ENCODE data around the gene GSTP1.

Gene GSTP1

DNA sequence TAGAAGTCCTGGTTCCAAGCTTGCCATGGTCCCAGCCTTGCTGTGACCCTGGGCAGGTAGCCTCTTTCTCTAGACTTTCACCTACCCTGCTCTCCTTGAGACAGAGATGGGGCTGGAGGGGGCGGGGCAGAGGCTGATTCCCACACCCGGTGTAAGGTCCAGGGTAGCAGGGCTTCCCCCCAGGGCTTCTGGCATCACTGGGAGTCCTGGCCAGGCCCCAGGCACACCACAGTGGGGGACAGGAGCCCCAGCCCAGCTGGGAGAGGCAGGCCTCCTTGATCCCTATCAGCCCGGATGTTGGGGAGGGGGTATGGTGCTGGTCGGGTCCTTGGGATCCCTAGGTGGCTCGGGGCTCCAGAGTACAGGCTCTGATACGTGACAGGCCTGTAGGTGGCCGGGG, 47.8 kb downstream of the GSTP1 start:
- DNase-seq (ENCODE audit: low read depth), result no peak

DNA sequence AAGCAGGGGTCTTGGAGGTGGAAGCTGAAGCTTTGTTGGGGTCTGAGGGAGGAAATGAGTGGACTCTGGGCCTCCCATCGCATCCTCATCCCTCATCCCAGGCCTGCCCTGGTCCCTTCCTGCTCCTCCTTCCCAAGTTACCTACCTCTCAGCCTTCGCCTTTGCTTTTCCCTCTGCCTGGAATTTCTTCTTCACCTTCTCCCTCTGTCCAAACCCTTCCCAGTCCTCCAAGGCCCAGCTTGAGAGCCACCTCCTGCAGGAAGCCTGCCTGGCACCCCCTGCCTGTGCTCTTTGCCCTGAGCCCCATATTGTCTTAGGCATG, 48.2 kb downstream of the GSTP1 start:
- DNase-seq (ENCODE audit: low read depth), result no peak

DNA sequence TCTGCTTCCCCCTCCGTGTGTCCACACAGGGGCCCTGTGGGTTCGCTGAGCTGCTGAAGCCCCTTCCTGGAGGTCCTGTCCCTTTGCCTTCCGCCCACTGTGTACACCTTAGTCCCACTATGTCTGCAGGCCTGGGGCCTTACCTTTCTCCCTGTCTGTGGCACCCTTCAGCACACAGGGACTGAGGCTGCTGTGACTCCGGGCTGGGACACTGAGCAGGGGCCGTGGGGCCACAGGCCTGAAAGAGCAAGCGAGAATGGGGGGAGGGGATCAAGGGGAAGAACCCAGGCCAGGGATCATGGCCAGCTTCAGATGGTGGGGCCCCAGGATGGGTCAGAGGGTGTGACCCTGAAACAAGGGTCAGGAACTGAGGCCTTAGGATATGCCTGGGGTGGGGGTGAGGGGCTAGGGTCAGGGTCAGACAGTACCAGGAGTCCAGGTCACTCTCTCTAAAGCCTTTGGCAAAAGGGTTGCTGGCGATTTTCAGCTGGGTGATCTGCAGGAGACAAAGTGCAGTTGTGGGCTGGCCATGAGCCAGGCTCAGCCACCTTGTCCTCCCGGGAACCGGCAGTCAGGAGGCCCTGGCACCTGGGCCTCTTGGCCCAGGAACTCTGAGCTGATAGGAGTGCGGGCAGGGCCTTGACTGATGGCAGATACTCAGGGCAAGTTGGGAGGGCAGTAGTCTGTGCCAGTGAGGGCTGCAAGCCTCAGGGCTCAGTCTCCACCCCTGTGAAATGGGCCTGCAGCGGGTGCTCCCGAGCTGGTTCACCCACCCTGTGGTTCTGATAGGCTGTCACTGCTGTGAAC, 48.8 kb downstream of the GSTP1 start:
- DNase-seq (ENCODE audit: low read depth), result no peak

DNA sequence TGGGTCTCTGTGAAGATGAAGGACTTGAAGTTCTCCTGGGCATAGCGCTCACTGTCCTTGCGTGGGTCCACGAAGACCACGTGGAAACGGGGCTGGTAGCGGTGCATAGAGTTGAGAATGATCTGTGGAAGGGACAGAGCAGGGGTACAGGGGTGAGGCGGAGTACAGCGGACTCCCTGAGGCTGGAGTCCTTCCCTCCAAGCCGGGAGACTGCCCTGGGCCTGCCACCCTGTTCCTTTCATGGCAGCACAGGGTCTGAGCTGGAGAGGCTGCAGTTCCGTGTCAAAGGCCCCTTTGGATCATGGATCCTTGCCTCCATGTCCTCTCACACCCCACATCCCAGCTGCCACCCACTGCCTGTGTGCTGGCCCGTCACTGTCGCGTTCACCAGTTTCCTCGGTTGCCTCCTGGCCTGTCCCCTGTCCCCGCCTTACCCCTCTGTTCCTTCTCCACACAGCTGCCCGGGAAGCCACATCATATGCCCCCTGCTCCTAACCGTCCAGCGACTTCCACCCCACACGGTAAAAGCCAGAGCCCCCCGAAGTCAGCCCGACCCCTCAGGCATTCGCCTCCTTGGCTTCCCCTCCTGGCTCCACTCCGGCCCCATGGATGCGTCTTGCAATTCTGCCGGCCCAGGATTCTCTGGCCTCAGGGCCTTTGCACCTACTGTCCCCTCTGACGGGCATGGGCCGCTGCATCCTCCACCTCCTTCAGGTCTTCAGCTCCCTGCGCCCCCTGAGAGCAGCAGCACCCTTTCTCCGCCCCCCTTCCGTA, 49.6 kb downstream of the GSTP1 start:
- no peak for DNase-seq (ENCODE audit: low read depth)

DNA sequence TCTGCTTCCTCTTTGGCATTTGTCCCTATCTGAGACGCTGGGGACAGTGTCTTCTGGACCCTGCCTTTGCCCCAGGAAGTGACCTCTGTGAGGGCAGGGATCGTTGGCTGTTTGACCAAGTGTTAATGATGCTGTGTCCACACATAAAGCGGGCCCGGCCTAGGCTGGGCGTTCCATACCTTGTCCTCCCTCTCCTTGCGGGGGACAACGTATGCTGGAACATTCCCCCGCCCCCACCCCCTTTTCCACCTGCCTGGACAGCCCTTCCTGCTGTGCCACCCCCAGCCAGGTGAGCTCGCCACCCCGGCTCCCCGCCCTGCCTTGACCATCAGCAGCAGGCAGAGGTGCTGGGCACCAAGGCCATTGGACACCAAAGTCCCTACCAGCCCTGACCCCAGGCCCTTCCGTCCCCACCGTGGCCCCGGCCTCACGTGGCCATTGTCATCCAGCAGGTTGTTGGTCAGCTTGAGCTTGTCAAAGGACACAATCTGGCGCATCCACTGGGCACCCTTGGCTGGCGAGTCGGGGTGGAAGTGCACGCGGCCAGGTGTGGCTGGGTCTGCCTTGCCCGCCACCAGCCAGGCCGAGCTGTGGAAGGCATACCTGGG, 50.2 kb downstream of the GSTP1 start:
- no peak for DNase-seq (ENCODE audit: low read depth)

DNA sequence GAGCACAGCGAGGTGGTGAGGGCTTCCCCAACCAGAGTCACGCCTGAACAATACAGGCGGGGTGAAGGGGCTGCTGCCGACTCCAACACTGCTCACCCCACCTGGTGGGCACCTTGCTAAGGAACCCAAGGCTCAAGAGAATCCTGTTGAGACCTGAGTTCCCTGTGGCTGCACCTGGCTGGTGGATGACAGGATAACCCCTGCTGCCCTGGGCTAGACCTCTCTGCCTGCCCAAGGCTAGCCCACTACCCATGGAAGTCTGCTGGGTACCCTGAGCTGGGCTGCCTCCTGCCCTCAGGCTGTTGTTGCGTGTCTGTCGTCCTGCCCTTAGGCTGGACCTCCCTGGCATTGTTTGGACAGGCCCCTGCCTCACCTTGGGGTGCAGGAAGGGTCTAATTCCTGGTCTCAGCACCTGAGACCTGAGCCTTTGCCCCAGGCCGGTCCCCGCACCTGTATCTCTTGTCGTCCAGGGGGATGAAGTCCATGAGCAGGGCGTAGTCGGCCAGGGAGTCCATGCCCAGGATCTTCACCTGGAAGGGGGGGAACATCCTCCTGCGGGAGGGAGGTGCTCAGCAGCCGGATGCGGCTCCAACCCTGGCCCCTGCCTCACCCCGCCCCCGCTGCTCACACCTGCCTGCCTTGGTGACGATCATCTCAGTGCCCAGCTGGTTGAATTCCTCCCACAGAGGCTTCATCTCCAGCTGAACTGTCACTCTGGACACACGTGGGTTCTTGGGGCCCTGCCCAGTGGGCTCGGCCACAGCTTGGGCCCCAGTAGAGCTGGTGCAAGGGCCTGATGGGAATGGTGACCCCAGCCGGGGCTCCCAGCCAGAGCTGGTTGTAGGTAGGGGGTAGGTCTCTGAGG, 51.0 kb downstream of the GSTP1 start:
- DNase-seq (ENCODE audit: low read depth), result no peak

DNA sequence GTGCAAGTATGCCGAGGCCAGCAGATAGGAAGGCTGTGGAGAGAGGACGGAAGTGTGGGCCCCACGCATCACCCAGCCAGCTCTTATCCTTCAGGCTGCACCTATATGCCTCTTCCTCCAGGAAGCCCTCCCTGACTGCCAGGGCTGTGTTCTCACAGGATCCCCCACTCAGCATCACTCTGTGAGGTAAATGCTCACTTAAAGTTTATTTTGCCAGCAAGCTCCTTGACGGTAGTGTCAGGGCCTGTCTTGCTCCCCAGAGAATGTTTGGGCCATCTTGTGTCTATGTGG, 51.6 kb downstream of the GSTP1 start:
- no peak for DNase-seq (ENCODE audit: low read depth)

Measured in stimulated activated CD8-positive, alpha-beta memory T cell treated with anti-CD3 and anti-CD28 coated beads, Interleukin-7, amount 100 ng/mL, for 24 hours (primary cell).